HEK293 (cell line): ENCODE measurements around the gene USP30.

ENCODE experiments used
- KLF9 ChIP-seq: fragments of 450-650 bp; formaldehyde crosslinking; IDR thresholded peaks from 2 replicates; pipeline ENCODE4 v1.5.1; 2016; ENCODE audit warnings: missing biosample characterization, missing genetic modification characterization, low read depth
- ZBTB1 ChIP-seq: fragments of 450-650 bp; formaldehyde crosslinking; IDR thresholded peaks from 2 replicates; pipeline ENCODE4 v1.5.1; 2016; ENCODE audit warnings: missing biosample characterization, missing genetic modification characterization
- ZNF138 ChIP-seq: fragments of 450-650 bp; formaldehyde crosslinking; IDR thresholded peaks from 2 replicates; pipeline ENCODE4 v1.5.1; 2016; ENCODE audit warnings: missing biosample characterization, missing genetic modification characterization, borderline replicate concordance
- ZNF157 ChIP-seq: fragments of 450-650 bp; formaldehyde crosslinking; IDR thresholded peaks from 2 replicates; pipeline ENCODE4 v1.5.1; 2016; ENCODE audit warnings: missing biosample characterization, missing genetic modification characterization
- ZNF18 ChIP-seq: fragments of 450-650 bp; formaldehyde crosslinking; IDR thresholded peaks from 2 replicates; pipeline ENCODE4 v1.5.1; 2016; ENCODE audit warnings: missing biosample characterization, missing genetic modification characterization
- ZNF184 ChIP-seq: fragments of 450-650 bp; IDR thresholded peaks from 2 replicates; pipeline ENCODE4 v1.5.1; 2018; ENCODE audit warnings: missing biosample characterization, mild to moderate bottlenecking, missing genetic modification characterization
- ZNF239 ChIP-seq: fragments of 450-650 bp; formaldehyde crosslinking; IDR thresholded peaks from 2 replicates; pipeline ENCODE4 v1.5.1; 2016; ENCODE audit warnings: missing biosample characterization, missing genetic modification characterization
- ZNF24 ChIP-seq: fragments of 450-650 bp; formaldehyde crosslinking; IDR thresholded peaks from 2 replicates; pipeline ENCODE4 v1.5.1; 2016; ENCODE audit warnings: missing biosample characterization, missing genetic modification characterization
- ZNF37A ChIP-seq: fragments of 450-650 bp; IDR thresholded peaks from 2 replicates; pipeline ENCODE4 v1.5.1; 2018; ENCODE audit warnings: missing biosample characterization, missing genetic modification characterization
- ZNF645 ChIP-seq: fragments of 450-650 bp; formaldehyde crosslinking; IDR thresholded peaks from 2 replicates; pipeline ENCODE4; 2016; ENCODE audit warnings: missing biosample characterization, missing genetic modification characterization
- TF ChIP-seq, protein P1 (sequence below): fragments of 450-650 bp; formaldehyde crosslinking; IDR thresholded peaks from 2 replicates; pipeline ENCODE4 v1.5.1; 2016; ENCODE audit warnings: missing biosample characterization, missing genetic modification characterization
- TF ChIP-seq, protein P2 (sequence below): fragments of 450-650 bp; formaldehyde crosslinking; IDR thresholded peaks from 2 replicates; pipeline ENCODE4 v1.5.1; 2016; ENCODE audit warnings: missing biosample characterization, missing genetic modification characterization
- TF ChIP-seq, protein P3 (sequence below): fragments of 450-650 bp; formaldehyde crosslinking; IDR thresholded peaks from 2 replicates; pipeline ENCODE4 v1.5.1; 2016; ENCODE audit warnings: missing biosample characterization, missing genetic modification characterization

GRCh38 chr12:109058773-109059172 is 6.4 kb downstream of the USP30 start:
- TF ChIP-seq ZNF157 (tag by site-specific recombination) (no peak), ZBTB1 (tag by site-specific recombination) (no peak), ZNF184 (tag by site-specific recombination) (no peak), KLF9 (tag by site-specific recombination) (no peak), ZNF18 (tag by site-specific recombination) (no peak), ZNF37A (tag by site-specific recombination) (no peak), ZNF24 (tag by site-specific recombination) (no peak), ZNF138 (tag by site-specific recombination) (no peak), ZNF239 (tag by site-specific recombination) (no peak), ZNF645 (tag by site-specific recombination) (no peak)
- TF ChIP-seq, protein P1, sequence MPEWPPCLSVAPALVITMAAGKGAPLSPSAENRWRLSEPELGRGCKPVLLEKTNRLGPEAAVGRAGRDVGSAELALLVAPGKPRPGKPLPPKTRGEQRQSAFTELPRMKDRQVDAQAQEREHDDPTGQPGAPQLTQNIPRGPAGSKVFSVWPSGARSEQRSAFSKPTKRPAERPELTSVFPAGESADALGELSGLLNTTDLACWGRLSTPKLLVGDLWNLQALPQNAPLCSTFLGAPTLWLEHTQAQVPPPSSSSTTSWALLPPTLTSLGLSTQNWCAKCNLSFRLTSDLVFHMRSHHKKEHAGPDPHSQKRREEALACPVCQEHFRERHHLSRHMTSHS (tag by site-specific recombination) = no peak
- TF ChIP-seq, protein P2, sequence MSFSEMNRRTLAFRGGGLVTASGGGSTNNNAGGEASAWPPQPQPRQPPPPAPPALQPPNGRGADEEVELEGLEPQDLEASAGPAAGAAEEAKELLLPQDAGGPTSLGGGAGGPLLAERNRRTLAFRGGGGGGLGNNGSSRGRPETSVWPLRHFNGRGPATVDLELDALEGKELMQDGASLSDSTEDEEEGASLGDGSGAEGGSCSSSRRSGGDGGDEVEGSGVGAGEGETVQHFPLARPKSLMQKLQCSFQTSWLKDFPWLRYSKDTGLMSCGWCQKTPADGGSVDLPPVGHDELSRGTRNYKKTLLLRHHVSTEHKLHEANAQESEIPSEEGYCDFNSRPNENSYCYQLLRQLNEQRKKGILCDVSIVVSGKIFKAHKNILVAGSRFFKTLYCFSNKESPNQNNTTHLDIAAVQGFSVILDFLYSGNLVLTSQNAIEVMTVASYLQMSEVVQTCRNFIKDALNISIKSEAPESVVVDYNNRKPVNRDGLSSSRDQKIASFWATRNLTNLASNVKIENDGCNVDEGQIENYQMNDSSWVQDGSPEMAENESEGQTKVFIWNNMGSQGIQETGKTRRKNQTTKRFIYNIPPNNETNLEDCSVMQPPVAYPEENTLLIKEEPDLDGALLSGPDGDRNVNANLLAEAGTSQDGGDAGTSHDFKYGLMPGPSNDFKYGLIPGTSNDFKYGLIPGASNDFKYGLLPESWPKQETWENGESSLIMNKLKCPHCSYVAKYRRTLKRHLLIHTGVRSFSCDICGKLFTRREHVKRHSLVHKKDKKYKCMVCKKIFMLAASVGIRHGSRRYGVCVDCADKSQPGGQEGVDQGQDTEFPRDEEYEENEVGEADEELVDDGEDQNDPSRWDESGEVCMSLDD = no peak
- TF ChIP-seq, protein P3, sequence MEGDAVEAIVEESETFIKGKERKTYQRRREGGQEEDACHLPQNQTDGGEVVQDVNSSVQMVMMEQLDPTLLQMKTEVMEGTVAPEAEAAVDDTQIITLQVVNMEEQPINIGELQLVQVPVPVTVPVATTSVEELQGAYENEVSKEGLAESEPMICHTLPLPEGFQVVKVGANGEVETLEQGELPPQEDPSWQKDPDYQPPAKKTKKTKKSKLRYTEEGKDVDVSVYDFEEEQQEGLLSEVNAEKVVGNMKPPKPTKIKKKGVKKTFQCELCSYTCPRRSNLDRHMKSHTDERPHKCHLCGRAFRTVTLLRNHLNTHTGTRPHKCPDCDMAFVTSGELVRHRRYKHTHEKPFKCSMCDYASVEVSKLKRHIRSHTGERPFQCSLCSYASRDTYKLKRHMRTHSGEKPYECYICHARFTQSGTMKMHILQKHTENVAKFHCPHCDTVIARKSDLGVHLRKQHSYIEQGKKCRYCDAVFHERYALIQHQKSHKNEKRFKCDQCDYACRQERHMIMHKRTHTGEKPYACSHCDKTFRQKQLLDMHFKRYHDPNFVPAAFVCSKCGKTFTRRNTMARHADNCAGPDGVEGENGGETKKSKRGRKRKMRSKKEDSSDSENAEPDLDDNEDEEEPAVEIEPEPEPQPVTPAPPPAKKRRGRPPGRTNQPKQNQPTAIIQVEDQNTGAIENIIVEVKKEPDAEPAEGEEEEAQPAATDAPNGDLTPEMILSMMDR = no peak
